Erythroblast (primary cell): ENCODE data around the gene PANX3.

ENCODE experiments used
- GATA1 ChIP-seq: IDR thresholded peaks from 2 replicates; pipeline ENCODE4 v1.6.1; 2011; ENCODE audit warnings: low read depth, mild to moderate bottlenecking, control low read depth, low read length, moderate library complexity
- POLR2A ChIP-seq: IDR thresholded peaks from 2 replicates; pipeline ENCODE4 v1.6.1; 2011; ENCODE audit warnings: mild to moderate bottlenecking, low read length

DNA sequence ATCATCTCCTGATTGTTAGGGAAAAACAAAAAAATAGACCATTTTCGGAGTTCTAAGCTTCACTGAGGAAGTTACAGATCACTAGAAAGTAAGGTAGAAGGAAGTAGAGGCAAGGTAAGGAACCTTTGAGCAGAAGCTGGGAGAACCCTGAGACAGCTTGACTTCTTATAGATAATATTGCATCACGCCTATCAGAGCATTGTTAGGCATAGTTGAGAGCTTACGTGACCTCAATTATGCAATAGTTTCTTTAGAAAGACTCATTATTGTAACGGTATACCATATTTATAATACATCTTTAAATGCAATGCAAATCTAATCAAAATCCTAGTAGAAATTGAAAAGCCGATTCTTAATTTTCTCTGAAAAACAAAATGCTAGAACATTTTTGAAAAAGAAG is 16.3 kb downstream of the PANX3 start:
- TF ChIP-seq POLR2A (no peak), GATA1 (no peak)
